ENCODE measurements around the gene CACTIN. TPM values are rescaled to one million over a fixed set of nuclear protein-coding genes. Genes with fewer than 3 reads are reported as not detected.
A peak's percentile ranks its signal among the peaks of the same experiment; 100 is the strongest.
"Not testable (repeated sequence)": the region's sequence is repeated elsewhere in the genome, so short reads cannot be mapped to it uniquely, and the experiment has no call there.

The CACTIN gene
- total RNA-seq, 1 donor: 48.2 TPM

GRCh38 chr19:3575949-3576673, 50.5 kb downstream of the CACTIN start:
- DNase-seq (ENCODE audit: low read depth in 2 of 3, low spot score in 2 of 3): no peak

GRCh38 chr19:3575260-3575741, 51.3 kb downstream of the CACTIN start:
- no peak for DNase-seq (ENCODE audit: low read depth in 2 of 3, low spot score in 2 of 3)

- peak; percentile 41 to 96 (median 96) for DNase-seq (ENCODE audit: low read depth in 2 of 3, low spot score in 2 of 3)
Measured at GRCh38 chr19:3573858-3574637, 52.5 kb downstream of the CACTIN start.

- DNase-seq (ENCODE audit: low read depth in 2 of 3, low spot score in 2 of 3): peak in 1 of 3 donors; percentile 22
Measured at GRCh38 chr19:3573162-3573857, 53.3 kb downstream of the CACTIN start.

- no peak for DNase-seq (ENCODE audit: low read depth in 2 of 3, low spot score in 2 of 3)
Measured at GRCh38 chr19:3572855-3573161, 53.8 kb downstream of the CACTIN start, which contains the start of gene HMG20B. HMG20B (plus strand) TSS chr19:3572944; CDS start chr19:3573310, 366 bp downstream.

- DNase-seq (ENCODE audit: low read depth in 2 of 3, low spot score in 2 of 3): peak; percentile 97 to 100 (median 100)
Measured at GRCh38 chr19:3572132-3572854, 54.3 kb downstream of the CACTIN start.

GRCh38 chr19:3570606-3571011, 56.0 kb downstream of the CACTIN start:
- no peak for DNase-seq (ENCODE audit: low read depth in 2 of 3, low spot score in 2 of 3)

GRCh38 chr19:3570042-3570441, 56.5 kb downstream of the CACTIN start:
- not testable (repeated sequence) for DNase-seq (ENCODE audit: low read depth in 2 of 3, low spot score in 2 of 3)

- no peak for DNase-seq (ENCODE audit: low read depth in 2 of 3, low spot score in 2 of 3)
Measured at GRCh38 chr19:3565139-3565538, 61.5 kb downstream of the CACTIN start.

GRCh38 chr19:3563709-3564524, 62.7 kb downstream of the CACTIN start:
- no peak for DNase-seq (ENCODE audit: low read depth in 2 of 3, low spot score in 2 of 3)

Small RNA genes lying within 50 kb of the gene (small RNA-seq; reads per million reads assigned to genes)
- gene AC005786.1: not detected

Other genes starting within 250 kb of the CACTIN start
- 75.7 TPM for gene SMIM24, start 146.3 kb downstream of the CACTIN start, total RNA-seq
- gene SMIM44, start 143.3 kb downstream of the CACTIN start, total RNA-seq: not detected
- gene DOHH, start 126.1 kb downstream of the CACTIN start, total RNA-seq: 9.2 TPM
- gene FZR1, start 120.5 kb downstream of the CACTIN start, total RNA-seq: 85.6 TPM
- gene TEKTIP1, start 87.6 kb downstream of the CACTIN start, total RNA-seq: 0.54 TPM
- 82.4 TPM for gene MFSD12, start 69.2 kb downstream of the CACTIN start, total RNA-seq
- 99.1 TPM for gene HMG20B, start 53.8 kb downstream of the CACTIN start, total RNA-seq
- gene GIPC3, start 41.3 kb downstream of the CACTIN start, total RNA-seq: 2.4 TPM
- 1.3 TPM for gene TBXA2R, start 19.9 kb downstream of the CACTIN start, total RNA-seq
- 23.4 TPM for gene PIP5K1C, start 73.7 kb upstream of the CACTIN start, total RNA-seq
- gene TJP3, start 81.6 kb upstream of the CACTIN start, total RNA-seq: 1.1 TPM
- 36.4 TPM for gene APBA3, start 134.9 kb upstream of the CACTIN start, total RNA-seq
- 42.0 TPM for gene MRPL54, start 135.9 kb upstream of the CACTIN start, total RNA-seq
- gene RAX2, start 145.4 kb upstream of the CACTIN start, total RNA-seq: under 0.01 TPM
- gene MATK, start 159.6 kb upstream of the CACTIN start, total RNA-seq: 160 TPM
- under 0.01 TPM for gene ZFR2, start 242.2 kb upstream of the CACTIN start, total RNA-seq

Measured in hematopoietic multipotent progenitor cell (in vitro differentiated cells).